NCI-H1436 treated with DMSO at 0.1 percent for 48 hours (cell line): ENCODE results near the gene BRAF.
"Not testable (repeated sequence)": the region's sequence is repeated elsewhere in the genome, so short reads cannot be mapped to it uniquely, and the experiment has no call there.

Source experiments
- DNase-seq: peaks from one replicate; lab custom pipeline; 2025; lab: John Stamatoyannopoulos, UW

Gene BRAF

DNA sequence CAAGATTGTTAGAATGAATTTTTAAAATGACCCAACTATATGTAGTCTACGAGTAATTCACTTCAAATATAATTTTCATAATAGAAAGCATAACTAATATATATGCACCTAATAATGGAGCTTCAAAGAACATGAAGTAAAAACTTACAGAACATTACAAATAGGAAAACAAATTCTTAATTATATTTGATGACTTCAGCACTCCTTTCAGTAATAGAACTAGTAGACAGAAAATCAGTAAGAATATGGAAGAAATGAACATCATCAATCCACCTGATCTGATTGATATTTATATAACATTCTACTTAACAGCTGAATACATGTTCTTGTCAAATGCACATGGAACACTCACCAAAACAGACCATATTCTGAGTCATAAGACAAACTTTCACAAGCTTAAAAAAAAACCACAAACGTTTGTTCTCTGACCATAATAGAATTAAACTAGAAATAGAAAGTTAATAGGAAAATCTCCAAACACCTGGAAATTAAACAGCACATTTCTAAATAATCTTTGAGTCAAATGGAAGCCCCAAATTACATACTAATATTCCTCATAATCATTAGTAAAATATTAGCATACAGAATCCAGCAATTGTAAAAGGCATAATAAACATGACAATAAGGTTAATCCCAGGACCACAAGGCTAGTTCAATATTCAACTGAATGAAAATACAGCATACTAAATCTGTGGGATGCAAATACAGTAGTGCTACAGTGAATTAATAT, 48.0 kb downstream of the BRAF start:
- DNase-seq, result no peak

DNA sequence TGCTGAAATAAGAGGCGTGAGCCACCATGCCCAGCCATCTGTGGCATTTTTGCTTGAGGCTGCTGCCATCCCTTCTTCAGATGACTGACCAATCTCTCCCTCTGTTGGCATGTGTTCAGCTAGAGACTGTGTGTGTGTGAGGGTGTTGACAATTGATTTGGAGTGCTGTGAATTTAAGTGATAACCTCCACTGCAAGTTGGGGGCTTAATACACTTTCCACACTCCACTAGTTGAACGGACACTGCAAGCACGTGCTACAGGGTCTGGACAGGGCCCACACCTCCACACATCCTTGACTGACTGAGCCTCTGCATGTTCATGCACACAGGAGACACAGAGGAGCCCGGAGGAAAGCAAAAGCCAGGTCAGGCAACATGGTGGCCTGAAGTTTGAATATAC, 51.3 kb downstream of the BRAF start:
- no peak for DNase-seq

DNA sequence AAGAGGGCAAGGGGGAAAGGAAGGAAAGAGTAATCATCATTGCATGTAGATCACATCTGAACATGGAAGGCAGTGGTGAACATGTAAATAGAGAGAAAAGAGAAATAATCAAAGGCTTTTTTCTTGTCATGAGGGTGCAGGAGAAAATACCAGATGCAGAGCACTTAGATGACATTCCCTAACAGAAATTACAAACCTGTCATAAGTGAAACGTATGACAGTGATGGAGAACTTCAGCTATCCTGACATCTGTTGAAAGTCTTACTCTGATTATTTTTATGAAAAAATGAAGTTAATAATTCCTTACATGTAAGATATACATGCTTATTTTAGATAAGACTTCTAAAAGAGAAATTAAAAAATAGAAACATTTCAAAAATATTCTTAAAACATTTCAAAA, 54.7 kb downstream of the BRAF start:
- no peak for DNase-seq

DNA sequence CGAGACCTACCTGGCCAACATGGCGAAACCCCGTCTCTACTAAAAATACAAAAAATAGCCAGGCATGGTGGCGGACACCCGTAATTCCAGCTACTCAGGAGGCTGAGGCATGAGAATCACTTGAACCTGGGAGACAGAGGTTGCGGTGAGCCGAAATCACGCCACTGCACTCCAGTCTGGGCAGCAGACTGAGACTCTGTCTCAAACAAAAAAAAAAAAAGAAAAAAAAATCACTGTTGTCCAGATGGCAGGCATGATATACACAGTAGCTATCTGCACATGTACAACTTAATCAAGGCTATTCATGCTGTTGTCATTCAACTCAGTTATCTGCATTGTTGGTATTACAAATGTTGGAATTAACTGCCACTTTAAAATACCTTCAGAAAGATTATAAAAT, 55.3 kb downstream of the BRAF start:
- DNase-seq, result no peak

DNA sequence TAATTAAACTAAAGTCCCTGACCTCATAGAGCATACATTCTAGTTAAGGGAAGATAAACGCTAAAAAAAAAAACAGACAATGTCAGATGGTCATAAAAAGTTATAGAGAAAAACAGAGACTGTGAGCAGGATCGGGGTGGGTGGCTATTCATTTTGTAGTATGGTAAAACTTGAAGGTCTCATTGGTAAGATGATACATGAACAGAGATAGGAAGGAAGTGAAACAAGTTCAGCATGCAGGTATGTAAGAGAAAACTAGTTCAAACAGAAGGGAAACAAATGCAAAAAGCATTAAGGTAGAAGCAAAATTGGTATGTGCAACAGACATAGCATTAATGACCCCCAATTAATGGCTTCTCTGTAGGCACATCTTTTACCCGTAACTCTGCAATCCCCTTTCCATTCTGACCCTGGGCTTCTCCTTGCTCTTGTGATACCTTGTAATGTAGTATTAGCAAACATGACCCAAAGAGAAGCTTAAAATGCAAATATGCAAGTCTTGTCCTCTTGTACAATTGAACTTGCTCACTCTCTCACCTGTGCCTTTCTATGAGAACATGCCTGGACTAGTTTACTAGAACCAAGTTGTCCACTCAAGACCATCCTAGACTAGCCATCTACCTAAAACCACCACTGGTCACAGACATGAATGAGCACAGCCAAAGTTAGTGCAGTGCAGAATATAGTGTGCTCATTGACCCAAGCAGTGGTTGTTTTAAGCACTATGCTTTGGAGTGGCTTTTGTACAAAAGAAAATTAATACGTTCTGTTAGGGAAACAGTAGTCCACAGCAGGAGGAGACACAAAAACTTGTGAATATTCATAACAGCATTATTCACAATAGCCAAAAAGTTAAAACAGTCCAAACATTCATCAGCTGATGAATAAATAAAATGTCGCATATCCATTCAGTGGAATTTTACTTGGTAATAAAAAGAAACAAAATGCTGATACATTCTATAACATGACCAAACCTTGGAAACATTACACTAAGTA, 57.0 kb downstream of the BRAF start:
- no peak for DNase-seq

DNA sequence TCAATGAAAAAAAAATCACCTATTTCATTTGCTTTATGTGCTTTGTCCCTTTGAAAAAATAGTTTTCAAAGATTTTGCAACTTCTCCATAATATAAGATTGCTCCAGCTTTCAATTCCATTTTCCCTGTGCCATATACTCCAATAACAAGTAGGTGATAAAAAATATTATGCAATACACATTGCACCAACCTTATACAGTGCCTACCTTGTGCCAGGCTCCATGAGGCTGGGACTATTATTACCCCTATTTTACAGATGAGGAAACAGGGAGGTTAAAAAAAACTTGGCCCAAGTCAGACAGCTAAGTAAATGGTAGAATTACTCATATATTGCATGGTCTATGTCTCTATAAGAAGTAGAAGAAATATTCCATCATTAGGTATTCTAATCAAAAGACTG, 57.8 kb downstream of the BRAF start:
- DNase-seq, result no peak

DNA sequence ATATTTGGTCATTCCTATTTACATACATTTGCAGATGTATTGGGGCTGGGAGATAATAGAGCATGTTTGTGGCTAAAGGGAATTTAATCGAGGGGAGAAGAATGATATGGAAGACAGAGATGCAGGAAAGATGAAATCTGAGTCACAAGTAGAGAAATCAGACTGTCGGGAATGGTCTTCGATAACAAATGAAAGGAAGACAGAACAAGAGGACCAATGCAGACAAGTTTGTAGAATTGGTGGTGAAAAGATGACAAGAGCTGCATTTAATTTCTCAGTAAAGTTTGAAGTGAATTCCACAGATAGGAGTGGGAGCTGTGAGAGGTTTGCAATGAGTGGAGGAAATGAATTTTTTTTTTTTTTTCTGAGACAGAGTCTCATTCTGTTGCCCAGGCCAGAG, 60.0 kb downstream of the BRAF start:
- DNase-seq, result no peak

DNA sequence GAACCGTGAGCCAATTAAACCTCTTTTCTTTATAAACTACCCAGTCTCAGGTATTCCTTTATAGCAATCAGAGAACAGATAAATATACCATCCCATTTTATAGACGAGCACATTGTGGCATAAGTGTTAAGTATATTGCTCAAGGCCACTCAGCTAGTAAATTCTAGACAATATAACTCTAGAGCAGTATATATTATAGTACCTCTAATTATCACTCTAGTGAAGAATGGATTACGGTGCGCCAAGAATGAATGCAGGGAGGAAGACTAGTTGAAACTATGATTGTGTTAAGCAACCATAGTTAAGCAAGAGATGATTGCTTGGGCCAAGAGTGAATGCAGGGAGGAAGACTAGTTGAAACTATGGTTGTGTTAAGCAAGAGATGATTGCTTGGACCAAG, 60.9 kb downstream of the BRAF start:
- no peak for DNase-seq

DNA sequence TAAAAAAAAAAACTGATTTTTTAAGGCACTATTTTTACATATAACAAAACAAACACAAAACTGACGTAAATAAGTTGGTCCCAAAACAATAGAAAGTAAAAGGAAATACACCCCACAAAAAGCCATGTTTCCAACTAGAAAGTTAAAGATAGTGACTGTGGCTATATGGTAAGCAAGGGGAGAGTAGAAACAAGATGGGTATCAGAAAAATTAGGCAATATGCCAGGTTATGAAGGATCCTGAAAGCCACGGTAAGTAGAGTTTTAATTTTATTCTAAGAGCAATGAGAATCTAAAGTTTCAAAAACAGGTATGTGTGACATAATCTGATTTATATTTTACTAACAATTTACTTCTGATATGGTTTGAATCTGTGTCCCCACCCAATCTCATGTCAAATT, 61.5 kb downstream of the BRAF start:
- no peak for DNase-seq

DNA sequence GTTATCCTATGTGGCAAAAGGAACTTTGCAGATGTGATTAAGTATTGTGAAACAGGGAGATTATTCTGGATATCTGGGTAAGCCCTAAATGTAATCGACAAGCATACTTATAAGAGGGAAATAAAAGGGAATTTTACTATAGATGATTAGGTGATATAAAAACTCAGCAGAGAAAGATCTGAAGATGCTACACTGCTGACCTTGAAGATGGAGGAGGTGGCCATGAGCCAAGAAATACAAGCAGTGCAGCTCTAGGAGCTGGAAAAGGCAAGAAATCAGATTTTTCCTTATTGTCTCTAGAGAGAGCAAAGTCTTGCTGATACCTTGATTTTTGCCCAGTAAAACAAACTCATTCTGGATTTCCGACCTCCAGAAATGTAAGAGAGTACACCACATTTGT, 67.7 kb downstream of the BRAF start:
- DNase-seq, result no peak

DNA sequence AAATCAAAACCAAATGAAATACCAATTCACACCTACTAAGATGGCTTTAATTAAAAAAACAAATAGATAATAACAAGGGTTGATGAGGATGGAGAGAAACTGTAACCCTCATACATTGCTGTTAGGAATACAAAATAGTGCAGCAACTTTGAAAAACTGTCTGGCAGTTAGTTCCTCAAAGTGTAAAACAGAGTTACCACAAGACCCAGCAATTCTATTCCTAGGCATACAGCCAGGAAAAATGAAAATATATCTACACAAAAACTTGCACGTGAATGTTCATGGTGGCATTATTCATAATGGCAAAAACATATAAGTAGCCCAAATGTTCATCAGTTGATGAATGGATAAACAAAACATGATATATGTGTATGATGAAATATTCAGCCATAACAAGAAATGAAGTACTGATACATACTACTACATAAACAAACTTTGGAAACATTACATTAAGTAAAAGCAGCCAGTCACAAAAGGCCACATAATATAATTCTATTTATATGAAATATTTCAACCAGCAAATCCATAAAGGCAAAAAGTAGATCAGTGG, 83.5 kb downstream of the BRAF start:
- no peak for DNase-seq

DNA sequence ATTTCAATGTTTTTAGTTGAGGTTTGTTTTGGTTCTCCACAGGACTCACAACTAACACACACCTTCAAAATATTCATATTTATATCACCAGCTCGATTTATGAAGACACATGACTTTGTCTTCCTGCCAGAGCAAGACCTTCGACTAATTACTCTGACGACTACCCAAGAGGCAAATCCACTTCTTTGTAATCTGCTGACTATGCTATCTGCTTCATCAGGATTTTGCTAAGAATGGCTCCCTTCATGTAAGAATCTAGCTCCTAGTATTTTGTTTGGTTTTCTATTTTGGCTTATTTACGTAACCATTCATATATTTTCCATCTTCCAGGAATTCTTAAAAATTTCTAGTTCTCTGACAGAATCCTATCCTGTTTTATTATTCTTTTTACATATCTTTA, 93.0 kb downstream of the BRAF start:
- DNase-seq, result no peak

DNA sequence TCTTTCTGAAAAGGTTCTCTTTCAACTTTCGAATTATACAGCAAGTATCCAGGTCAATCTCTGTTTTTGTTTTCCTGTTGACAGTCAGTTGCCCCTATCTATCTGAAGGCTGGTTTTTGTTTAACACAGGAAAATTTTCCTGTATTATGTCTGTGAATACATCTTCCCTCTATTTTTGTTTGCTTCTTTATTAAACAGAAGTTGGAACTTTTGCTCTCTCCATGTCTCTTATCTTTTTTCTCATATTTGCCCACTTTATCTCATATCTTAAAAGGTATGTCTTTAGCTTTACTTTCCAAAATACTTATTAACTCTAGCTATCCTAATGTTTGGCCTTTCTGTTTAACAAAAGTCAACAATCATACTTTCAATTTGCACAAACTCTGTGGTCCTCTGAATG, 95.0 kb downstream of the BRAF start:
- no peak for DNase-seq

DNA sequence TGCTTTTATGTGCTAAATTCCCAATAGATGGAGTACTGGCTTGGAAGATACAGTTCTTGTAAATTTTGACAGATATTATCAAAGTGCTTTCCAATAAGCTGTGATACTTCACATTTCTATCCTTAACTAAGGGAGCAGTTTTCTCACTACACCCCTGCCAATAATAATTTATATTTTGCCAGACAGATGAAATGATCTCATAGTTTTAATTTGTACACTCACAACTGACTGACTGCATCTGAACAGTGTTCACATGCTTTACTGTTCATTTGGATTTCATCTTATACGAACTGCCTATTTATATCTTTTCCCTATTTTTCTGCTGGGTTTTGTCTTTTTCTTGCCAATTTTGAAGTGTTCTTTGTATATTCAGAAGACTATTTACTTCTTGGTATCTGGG, 96.0 kb downstream of the BRAF start:
- no peak for DNase-seq

DNA sequence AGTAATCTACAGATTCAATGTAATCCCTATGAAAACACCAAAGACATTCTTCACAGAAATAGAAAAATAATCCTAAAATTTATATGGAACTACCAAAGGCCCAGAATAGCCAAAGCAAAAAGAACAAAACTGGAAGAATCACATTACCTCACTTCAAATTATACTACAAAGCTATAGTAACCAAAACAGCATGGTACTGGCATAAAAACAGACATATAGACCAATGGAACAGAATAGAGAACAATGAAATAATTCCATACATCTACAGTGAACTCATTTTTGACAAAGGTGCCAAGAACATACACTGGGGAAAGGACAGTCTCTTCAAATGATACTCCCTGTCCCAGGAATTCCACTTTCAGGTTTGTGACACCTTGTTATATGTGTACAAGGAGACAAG, 107.3 kb downstream of the BRAF start:
- DNase-seq, result not testable (repeated sequence)

DNA sequence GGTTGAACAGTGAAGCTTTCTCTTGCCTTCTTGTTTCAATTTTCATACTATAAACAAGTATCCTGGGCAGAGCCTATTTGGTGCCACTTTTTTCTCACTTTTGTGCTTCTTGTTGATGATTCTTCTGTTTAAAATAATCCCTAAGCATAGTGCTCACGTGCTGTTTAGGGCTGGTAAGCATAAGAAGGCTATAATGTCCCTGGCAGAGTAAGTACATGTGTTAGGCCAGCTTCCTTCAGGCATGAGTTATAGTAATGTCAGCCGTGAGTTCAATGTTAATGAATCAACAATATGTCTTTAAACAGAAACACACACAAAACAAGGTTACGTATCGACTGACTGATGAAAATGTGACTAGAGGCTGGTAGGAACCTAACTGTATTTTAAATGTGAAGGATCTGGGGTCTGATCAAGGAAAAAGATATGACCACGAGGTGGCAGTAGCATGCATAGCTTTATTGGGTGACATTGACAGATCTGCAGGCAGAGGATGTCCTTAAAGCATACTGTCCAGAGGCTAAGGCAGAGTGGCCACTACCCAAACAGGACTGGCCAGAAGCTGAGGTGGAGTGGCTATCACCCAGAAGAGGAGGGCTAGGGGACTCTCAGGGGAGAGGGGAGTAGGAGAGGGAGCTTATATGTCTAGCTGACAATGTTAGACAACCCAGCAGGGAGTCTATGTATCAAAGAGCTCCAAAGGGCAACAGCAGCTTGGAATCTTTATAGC, 113.7 kb downstream of the BRAF start:
- DNase-seq, result peak; percentile 17

DNA sequence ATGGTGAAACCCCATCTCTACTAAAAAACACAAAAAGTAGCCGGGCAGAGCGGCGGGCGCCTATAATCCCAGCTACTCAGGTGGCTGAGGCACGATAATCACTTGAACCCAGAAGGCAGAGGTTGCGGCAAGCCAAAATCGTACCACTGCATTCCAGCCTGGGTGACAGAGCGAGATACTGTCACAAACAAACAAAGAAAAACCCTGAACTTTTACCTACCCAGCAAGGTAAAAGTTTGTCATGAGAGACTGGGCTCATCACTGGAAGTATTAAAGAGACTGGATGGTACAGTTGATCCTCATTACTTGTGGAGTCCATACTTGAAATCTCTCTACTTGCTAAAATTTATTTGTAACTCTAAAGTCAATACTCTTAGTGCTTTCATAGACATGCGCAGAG, 114.3 kb downstream of the BRAF start:
- no peak for DNase-seq

DNA sequence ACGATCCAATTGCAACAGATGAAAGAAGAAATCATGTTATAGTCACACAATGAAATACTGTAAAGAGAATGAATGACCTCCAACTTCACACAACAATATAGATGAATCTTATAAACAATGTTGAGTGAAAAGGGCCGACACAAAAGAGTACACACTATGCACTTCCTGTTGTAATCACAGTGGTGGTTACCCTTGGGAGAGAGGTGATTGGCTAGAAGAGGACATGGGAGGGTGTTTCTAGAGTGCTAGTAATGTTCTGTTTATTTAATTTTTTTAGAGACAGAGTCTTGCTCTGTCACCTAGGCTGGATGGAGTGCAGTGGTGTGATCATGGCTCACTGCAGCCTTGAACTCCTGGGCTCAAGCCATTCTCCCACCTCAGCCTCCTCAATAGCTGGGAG, 145.8 kb downstream of the BRAF start:
- no peak for DNase-seq

DNA sequence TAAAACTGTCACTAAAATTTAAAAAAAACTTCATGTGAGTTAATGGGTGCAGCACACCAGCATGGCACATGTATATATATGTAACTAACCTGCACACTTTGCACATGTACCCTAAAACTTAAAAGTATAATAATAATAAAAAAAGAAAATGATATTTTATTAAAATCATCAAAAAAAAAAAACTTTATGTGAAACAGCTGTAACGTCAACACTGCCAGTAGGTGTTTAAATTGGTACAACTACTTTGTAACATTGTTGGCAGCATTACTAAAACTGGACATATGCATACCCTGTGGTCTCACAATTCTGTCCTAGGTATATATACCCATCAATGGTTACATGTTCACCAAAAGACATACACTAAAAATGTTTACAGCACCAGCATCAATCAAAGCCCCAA, 146.2 kb downstream of the BRAF start:
- no peak for DNase-seq

DNA sequence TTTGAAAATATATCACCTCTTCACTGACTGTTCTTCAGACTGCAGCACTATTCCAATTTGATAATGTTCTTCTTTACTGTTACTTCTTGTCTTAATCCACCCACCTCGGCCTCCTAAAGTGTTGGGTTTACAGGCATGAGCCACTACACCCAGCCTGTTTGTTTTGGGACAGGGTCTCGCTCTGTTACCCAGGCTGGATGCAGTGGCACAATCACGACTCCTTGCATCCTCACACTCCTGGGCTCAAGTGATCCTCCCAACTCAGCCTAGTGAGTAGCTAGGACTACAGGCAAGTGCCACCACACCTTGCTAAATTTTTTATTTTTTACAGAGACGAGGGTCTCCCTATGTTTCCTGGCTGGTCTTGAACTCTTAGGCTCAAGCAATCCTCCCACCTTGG, 150.4 kb downstream of the BRAF start:
- no peak for DNase-seq

DNA sequence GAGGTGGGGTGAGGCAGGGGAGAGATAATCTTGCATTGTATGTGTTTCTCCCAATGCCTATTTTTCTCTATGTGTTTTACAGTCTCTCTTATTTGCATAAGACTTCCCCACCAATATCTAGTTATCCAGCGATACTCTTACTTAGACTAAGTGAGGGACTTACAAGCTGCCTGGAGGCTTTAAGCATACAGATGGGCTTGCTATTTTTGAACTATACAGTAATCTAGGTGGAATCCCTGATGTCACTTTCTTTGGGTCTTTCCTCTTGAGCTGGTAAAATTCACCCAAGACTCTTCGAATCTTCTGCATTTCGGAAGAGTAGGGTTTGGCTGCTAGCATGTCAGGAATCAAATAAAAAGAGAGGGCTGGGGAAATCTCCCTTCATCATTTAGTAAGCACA, 151.6 kb downstream of the BRAF start:
- DNase-seq, result no peak

DNA sequence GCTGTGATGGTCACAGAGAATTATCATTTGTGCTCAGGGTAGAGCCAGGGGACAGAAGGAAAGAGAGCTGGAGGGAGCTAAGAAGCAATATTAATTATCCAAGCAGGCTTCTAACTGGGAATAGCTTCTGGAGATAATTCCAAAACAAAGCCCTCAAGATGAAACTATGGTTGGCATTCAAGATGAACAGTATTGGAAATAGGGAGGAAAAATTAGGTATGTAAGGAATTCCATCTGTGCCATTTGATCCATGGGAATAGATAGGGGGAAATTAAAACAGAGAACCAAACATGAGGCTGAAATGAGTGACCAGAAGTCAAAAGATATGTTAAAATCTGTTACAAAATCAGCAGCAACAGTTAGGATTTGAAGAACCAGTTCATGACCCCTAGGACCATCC, 152.9 kb downstream of the BRAF start:
- DNase-seq, result no peak
